HG02642 (cell line): ENCODE results near the gene SNAP91.
"Not testable (repeated sequence)": the region's sequence is repeated elsewhere in the genome, so short reads cannot be mapped to it uniquely, and the experiment has no call there.

Experiments
- ATAC-seq: cut with Tn5 transposase; IDR thresholded peaks from one replicate; pipeline ENCODE4 v1.9.1; 2021; ENCODE audit warnings: mild to moderate bottlenecking; ENCODE audit not compliant: unreplicated experiment, poor library complexity

Gene SNAP91

DNA sequence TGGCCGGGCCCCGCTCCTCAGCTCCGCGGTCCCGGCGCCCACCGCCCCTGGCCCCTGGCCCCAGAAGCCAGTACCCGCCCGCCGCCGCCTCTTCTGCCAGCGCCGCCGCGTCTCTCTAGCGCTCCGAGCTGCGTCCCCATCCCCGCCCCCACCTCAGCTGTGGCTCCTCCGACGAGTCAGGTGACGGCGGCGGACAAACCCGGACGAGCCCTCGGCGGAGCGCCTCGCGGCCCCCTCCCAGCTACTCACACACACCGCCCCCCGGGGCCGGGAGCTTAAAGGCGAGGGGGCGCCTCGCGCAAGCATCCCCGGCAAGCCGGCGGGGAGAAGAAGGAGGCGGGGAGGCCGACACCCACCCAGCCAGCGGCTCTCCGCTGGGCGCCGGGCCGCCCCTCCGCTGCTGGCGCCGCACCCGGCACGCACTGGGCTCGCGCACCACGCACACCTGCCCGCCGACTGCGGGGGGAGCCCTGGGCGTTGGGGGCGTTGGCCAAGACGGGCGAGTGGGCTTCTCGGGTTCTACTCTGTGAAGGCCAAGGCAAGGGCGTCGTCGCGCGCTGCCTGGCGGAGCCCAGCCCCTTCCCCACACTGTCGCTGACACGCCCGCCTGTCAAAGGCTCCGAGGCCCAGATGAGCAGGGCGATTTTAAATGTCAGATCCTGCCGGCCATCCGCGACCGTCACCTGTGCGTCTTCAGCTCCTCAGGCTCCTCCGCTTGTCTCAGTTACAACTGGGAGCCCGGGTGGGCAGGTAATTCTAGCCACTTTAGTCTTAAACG lies at the start of gene SNAP91:
SNAP91 (minus strand) TSS at position 132 of the 778 bp plus-strand sequence. CDS start 1,174 bp downstream, outside the sequence.
- peak; percentile 40 for ATAC-seq

- ATAC-seq, result no peak
Measured at GRCh38 chr6:83758533-83758932, 49.6 kb upstream of the SNAP91 start.

- ATAC-seq, result no peak
Measured at GRCh38 chr6:83757021-83757420, 48.1 kb upstream of the SNAP91 start.

DNA sequence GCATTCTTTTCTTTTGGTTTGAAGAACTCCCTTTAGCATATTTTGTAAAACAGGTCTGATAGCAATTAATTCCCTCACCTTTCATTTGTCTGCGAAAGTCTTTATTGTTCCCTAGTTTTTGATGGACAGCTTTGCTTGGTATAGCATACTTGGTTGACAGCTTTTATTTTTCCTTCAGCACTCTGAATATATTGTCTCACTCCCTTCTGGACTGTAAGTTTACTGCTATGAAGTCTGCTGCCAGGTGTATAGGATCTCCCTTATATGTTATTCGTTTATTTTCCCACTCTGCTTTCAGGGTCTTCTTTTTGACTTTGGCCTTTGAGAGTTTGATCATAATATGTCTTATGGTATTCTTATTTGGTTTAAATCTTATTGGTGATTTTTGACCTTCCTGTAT lies 47.7 kb upstream of the SNAP91 start:
- ATAC-seq, result no peak

DNA sequence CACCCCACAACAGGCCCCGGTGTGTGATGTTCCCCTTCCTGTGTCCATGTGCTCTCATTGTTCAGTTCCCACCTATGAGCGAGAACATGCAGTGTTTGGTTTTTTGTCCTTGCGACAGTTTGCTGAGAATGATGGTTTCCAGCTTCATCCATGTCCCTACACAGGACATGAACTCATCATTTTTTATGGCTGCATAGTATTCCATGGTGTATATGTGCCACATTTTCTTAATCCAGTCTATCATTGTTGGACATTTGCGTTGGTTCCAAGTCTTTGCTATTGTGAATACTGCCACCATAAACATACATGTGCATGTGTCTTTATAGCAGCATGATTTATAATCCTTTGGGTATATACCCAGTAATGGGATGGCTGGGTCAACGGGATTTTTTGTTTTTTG lies 43.5 kb upstream of the SNAP91 start:
- not testable (repeated sequence) for ATAC-seq

- no peak for ATAC-seq
Measured at GRCh38 chr6:83741089-83741488, 32.2 kb upstream of the SNAP91 start.

DNA sequence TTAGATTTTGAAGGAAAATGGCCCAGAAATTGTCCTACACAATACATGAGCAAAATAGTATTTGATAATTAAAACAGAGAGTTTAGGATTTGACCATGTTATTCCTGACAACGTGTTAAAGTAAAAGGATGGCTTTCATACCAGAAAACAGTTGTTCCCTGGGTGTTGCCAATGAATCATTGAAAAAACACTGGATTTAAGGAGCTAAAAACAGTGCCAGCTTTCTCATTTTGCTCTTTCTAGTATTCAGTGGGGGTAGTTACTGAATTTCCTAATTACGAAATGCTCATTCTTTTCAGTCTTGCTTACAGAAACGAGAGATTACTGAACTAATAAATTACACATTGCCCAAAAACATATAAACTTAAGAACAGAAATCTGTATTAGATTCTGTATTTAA lies 26.6 kb upstream of the SNAP91 start:
- no peak for ATAC-seq

GRCh38 chr6:83729871-83730270 lies 21.0 kb upstream of the SNAP91 start:
- no peak for ATAC-seq

DNA sequence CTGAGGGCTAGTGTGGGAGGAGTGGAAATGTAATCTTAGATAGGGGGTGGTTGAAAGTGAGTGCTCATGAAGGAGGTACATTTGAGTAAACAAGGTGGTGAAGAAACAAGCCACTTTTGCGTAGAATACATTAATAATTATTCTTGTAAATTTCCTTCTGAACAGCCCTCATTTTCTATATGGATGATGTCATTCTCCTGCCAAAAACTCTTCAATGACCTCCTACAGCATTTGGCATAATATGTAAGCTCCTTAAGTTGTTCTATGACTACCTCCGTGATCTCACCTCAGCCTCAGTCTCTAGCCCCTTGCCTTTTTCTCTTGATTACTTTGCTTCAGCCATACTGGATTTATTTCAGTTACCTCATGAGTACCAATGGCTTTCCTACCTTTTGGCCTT lies 14.0 kb upstream of the SNAP91 start:
- no peak for ATAC-seq

DNA sequence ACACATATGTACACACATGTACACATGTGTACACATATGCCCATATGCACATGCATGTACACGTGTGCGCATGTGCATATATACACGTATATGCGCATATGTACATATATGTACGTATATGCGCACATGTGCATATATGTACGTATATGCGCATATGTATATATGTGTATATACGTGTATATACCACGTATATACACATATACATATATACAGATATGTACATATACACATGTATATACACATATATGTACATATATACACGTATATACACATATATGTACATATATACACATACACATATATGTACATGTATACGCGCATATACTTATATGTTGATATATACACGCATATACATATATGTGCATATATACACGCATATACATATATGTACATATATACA lies 8.9 kb upstream of the SNAP91 start:
- no peak for ATAC-seq

DNA sequence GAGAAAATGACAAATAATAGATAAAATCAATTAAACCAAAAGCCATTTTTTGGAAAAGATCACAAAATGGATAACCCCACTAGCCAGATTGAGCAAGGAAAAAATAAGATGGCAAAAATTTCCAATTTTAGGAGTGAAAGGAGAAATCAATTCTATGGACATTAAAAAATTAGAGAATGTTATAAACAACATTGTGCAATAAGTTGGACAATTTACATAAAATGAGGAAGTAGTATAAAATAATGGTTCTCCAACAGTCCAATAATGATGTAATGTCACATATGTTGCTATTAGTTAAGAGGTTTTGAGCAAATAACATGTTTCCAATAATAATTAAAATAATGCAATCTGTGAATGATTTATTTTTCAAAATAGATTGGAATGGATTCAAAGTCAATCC lies 3.1 kb upstream of the SNAP91 start:
- ATAC-seq, result no peak

- ATAC-seq, result no peak
Measured at GRCh38 chr6:83709748-83710050, 798 bp upstream of the SNAP91 start.

DNA sequence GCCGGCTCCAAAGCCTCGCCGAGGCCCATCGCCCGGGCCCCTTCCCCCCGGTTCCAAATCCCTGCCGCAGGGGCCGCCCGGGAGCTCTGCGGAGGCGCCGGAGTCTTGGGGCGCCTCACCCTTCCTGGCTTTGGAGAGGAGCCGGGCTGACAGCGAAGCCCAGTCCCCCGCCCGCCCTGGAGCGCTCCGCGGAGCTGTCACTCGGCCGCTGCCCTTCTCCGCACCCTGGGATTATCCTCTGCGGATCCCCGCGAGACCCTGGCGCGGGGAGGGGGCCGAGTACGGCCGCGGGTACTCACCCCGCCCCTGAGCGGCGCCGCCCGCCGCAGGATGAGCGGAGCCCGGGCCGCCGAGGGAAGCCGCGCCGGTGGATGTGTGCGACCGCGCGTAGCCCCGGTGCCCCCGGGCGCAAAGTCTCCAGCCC lies 343 bp downstream of the SNAP91 start:
- ATAC-seq, result peak; percentile 45

GRCh38 chr6:83707829-83708545 lies 914 bp downstream of the SNAP91 start:
- ATAC-seq, result peak; percentile 28

DNA sequence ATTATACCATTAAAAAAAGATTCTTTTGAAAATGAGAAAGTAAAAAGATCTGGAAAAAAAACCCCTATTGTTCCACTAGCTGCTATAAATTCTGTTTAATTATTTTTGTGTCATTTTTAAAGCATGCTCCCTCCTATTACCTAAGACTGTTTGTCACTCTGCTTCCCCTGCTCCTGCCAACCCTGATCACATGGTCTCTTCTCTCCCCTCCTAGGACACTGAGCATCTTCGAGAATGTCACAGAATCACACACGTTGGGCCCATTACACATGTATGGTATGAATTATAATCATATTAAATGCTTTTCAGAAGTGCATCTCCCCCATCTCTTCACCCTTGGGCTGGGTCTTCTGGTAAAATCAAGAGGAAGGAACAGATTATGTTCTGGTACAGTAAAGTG lies 6.2 kb downstream of the SNAP91 start:
- no peak for ATAC-seq

- no peak for ATAC-seq
Measured at GRCh38 chr6:83702077-83702476, 6.8 kb downstream of the SNAP91 start.

DNA sequence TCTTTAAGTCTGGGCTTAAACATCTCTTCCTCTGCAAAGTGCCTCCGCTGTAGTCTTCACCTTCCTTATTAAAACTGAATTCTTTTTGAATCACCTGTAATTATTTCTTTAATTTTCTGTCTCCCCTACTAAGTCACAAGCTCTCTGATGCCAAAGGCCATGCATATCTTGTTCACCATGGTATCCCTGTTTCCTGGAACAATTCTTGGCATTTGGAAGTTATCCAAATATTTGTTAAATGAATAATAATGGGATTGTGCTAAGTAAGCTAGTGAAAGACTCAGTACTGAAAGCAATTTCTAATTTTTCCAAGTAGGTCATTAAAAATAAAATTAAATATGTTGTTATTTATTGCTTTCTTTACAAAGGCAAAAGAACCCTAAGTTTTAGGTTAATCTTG lies 12.2 kb downstream of the SNAP91 start:
- ATAC-seq, result no peak

DNA sequence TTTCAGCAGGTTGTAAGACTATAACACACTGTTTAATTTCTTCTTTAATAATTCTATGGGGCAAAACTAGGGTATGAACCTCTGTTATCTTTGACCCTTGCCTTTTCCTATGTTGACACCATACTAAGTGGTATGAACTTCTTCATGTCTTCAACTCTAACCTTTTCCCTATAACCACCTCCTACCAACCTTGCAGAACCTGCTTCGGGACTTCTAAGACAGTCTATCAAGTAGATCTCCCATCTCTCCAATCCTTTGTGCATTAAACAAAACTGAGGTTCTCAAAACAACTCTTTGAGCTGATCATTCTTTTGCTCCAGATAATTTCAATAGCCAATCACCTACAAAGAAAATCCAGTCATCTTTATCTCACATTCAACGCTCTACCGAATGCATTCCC lies 23.4 kb downstream of the SNAP91 start:
- no peak for ATAC-seq

GRCh38 chr6:83677791-83678190 lies 31.1 kb downstream of the SNAP91 start:
- ATAC-seq, result no peak

DNA sequence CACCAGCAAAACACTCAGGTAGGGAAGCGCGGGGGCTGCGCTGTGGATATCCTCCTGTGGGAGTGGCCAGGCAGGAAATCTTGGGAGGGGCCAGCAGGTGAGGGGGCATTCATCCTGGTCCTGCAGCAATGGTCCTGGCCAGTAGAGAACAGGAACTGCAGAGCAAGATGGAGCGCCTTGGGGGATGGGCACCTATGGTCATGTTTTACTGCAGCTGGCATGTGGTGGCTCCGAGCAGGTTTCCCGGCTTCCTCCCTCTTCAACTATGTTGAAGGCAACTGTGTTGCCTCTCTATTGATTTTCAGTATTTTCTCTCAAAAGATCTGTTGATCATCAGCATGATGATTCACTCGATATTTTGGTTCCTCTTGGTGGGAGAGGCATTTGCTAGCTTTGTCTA lies 70.9 kb downstream of the SNAP91 start:
- ATAC-seq, result no peak

DNA sequence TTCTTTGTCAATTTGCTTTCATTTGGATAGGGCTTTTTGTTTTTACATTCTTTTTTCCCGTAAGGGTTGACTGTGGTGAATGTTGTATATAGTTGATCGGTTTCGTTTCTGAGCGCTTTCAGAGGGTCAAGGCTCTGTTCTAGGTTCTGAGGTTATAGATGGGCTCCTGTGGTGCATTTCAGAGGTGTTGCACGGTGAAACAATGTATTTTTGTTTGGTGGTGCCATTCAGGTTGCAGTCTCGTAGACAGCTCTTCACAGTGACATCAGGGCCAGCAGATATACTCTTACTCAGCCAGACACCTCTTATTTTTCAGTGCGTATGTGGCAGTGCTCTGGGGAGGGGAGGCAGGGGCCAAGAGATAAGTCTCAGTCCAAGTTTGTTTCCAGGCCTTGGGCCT lies 72.1 kb downstream of the SNAP91 start:
- ATAC-seq, result no peak

GRCh38 chr6:83633609-83634008 lies 75.3 kb downstream of the SNAP91 start:
- ATAC-seq, result no peak
